ENCODE data around the gene NRGN. TPM values are rescaled to one million over a fixed set of nuclear protein-coding genes. Genes with fewer than 3 reads are reported as not detected.

NRGN gene
- polyA plus RNA-seq, 1 experiment: 3.4 TPM

- Histone ChIP-seq H3K27me3 (ENCODE audit: control insufficient read depth, insufficient read depth, low read length) (peaks cover 11% of the 10 kb centered on the region), H3K9me3 (ENCODE audit: control insufficient read depth, insufficient read depth, low read length) (peaks cover 4% of the 10 kb centered on the region; the same call in 1 of the 2 replicates), H3K4me3 (ENCODE audit: low read depth, low read length) (no peak overlapping the region), H3K27ac (ENCODE audit: low read depth, low read length) (no peak overlapping the region)
- no peak for TF ChIP-seq CTCF (IDR thresholded peaks at IDR 0.05; ENCODE audit: low read depth, low read length)
- ChIA-PET POLR2A (no interaction called here), CTCF (interaction anchor here (1.0 to 2.5 kb wide), 2 partner anchors 8 to 40 kb away, joined by 5 to 9 read pairs; no protein-coding TSS in a partner anchor)
- no peak for DNase-seq (ENCODE audit: low read depth, low spot score)
Observed at GRCh38 chr11:124754710-124755109, 15.0 kb downstream of the NRGN start.

GRCh38 chr11:124756033-124756752, 16.5 kb downstream of the NRGN start:
- Histone ChIP-seq H3K27me3 (ENCODE audit: control insufficient read depth, insufficient read depth, low read length) (peaks cover 17% of the 10 kb centered on the region), H3K9me3 (ENCODE audit: control insufficient read depth, insufficient read depth, low read length) (peaks cover 6% of the 10 kb centered on the region; the same call in 1 of the 2 replicates), H3K27ac (ENCODE audit: low read depth, low read length) (no peak overlapping the region), H3K4me3 (ENCODE audit: low read depth, low read length) (no peak overlapping the region)
- no peak for DNase-seq (ENCODE audit: low read depth, low spot score)
- ChIA-PET CTCF (interaction anchor here (0.6 to 2.5 kb wide), 7 partner anchors 8 to 340 kb away, joined by 3 to 13 read pairs (median 5); no protein-coding TSS in a partner anchor), POLR2A (no interaction called here)
- no peak for TF ChIP-seq CTCF (IDR thresholded peaks at IDR 0.05; ENCODE audit: low read depth, low read length)

- H3K27ac ChIP-seq (ENCODE audit: low read depth, low read length): no peak overlapping the region
- TF ChIP-seq CTCF (IDR thresholded peaks at IDR 0.05; ENCODE audit: low read depth, low read length): no peak
- ChIA-PET POLR2A (no interaction called here), CTCF (interaction anchor here (1.3 to 2.5 kb wide), 5 partner anchors 11 to 113 kb away, joined by 4 to 13 read pairs (median 9); no protein-coding TSS in a partner anchor)
- H3K27me3 ChIP-seq (ENCODE audit: control insufficient read depth, insufficient read depth, low read length): peaks cover 19% of the 10 kb centered on the region
- no peak overlapping the region for H3K4me3 ChIP-seq (ENCODE audit: low read depth, low read length)
- no peak for DNase-seq (ENCODE audit: low read depth, low spot score)
- H3K9me3 ChIP-seq (ENCODE audit: control insufficient read depth, insufficient read depth, low read length): peaks cover 6% of the 10 kb centered on the region; the same call in 1 of the 2 replicates
Observed at GRCh38 chr11:124756753-124757227, 17.0 kb downstream of the NRGN start.

- Histone ChIP-seq H3K4me3 (ENCODE audit: low read depth, low read length) (no peak overlapping the region), H3K27me3 (ENCODE audit: control insufficient read depth, insufficient read depth, low read length) (peaks cover 18% of the 10 kb centered on the region), H3K9me3 (ENCODE audit: control insufficient read depth, insufficient read depth, low read length) (peaks cover 6% of the 10 kb centered on the region; the same call in 1 of the 2 replicates), H3K27ac (ENCODE audit: low read depth, low read length) (no peak overlapping the region)
- POLR2A ChIA-PET: interaction anchor here (1.1 kb wide), 1 partner anchor 83 kb away, joined by 3 read pairs; the partner anchor contains the start of genes SIAE and SPA17
- CTCF ChIA-PET: interaction anchor here (0.8 to 3.0 kb wide), 5 partner anchors 11 to 87 kb away, joined by 4 to 24 read pairs (median 9); partner anchors contain the start of gene NRGN
- no peak for DNase-seq (ENCODE audit: low read depth, low spot score)
- no peak for TF ChIP-seq CTCF (IDR thresholded peaks at IDR 0.05; ENCODE audit: low read depth, low read length)
Observed at GRCh38 chr11:124757320-124757719, 17.6 kb downstream of the NRGN start.

All from AG04450 (cell line).